Smooth muscle cell (in vitro differentiated cells): ENCODE data around the gene SCFD2. TPM values are rescaled to one million over a fixed set of nuclear protein-coding genes. Genes with fewer than 3 reads are reported as not detected.

ENCODE experiments used
- DNase-seq: peaks from one replicate; lab custom pipeline; 2025; ENCODE audit not compliant: unreplicated experiment; lab: John Stamatoyannopoulos, UW
- H2AFZ ChIP-seq: fragments of 200-600 bp; sonication (generic); 2 replicates; pipeline ENCODE4 v1.6.0; 2016; ENCODE audit warnings: antibody characterized with exemption, low read depth, mild to moderate bottlenecking
- H3F3A ChIP-seq: fragments of 200-600 bp; sonication (generic); 2 replicates; pipeline ENCODE4 v1.6.0; 2017; ENCODE audit warnings: antibody characterized with exemption, low read depth
- H3K27ac ChIP-seq: fragments of 200-600 bp; sonication (generic); 2 replicates; pipeline ENCODE4 v1.5.1; 2016; ENCODE audit warnings: low read depth, mild to moderate bottlenecking
- H3K27me3 ChIP-seq: fragments of 200-600 bp; sonication (generic); 2 replicates; pipeline ENCODE4 v1.6.1; 2016; ENCODE audit warnings: low read depth, mild to moderate bottlenecking
- H3K36me3 ChIP-seq: fragments of 200-600 bp; sonication (generic); 2 replicates; pipeline ENCODE4 v1.5.1; 2016; ENCODE audit warnings: low read depth
- H3K4me1 ChIP-seq: fragments of 200-600 bp; sonication (generic); 2 replicates; pipeline ENCODE4 v1.5.1; 2016; ENCODE audit warnings: low read depth
- H3K4me2 ChIP-seq: fragments of 200-600 bp; sonication (generic); 2 replicates; pipeline ENCODE4 v1.6.0; 2016; ENCODE audit warnings: mild to moderate bottlenecking
- H3K4me3 ChIP-seq: fragments of 200-600 bp; sonication (generic); 2 replicates; pipeline ENCODE4 v1.5.1; 2016; ENCODE audit warnings: mild to moderate bottlenecking
- H3K79me2 ChIP-seq: fragments of 200-600 bp; sonication (generic); 2 replicates; pipeline ENCODE4 v1.6.0; 2016; ENCODE audit warnings: low read depth, mild to moderate bottlenecking
- H3K9ac ChIP-seq: fragments of 200-600 bp; sonication (generic); 2 replicates; pipeline ENCODE4 v1.6.0; 2016; ENCODE audit warnings: low read depth
- H3K9me3 ChIP-seq: fragments of 200-600 bp; sonication (generic); replicated peaks from 2 replicates; pipeline ENCODE4 v1.5.1; 2016; ENCODE audit warnings: low read depth
- H4K20me1 ChIP-seq: fragments of 200-600 bp; sonication (generic); 2 replicates; pipeline ENCODE4 v1.6.0; 2016; ENCODE audit warnings: low read depth
- CTCF ChIP-seq: fragments of 200-600 bp; sonication (generic); IDR thresholded peaks from 2 replicates; pipeline ENCODE4 v1.5.1; 2017; ENCODE audit warnings: borderline replicate concordance, mild to moderate bottlenecking, antibody characterized with exemption; ENCODE audit not compliant: insufficient read depth, poor library complexity, severe bottlenecking
- WGBS: methylation state at CpG from one replicate; pipeline ENCODE4 v1.1.7; 2016; ENCODE audit warnings: low lambda C conversion rate; 5-methylcytosine and 5-hydroxymethylcytosine counted together
- polyA plus RNA-seq: library from polyadenylated mRNA; unstranded; fragments of >200 nt; fragmentation: Nextera tagmentation; extraction: Ambion mirVana; gene quantifications from 2 replicates; pipeline ENCODE4 v1.2.1, GENCODE V29; 2016
- total RNA-seq: library from RNA; depleted of rRNA; stranded (reverse); fragments of >200 nt; gene quantifications from 2 replicates; pipeline ENCODE4 v1.2.3, GENCODE V29; 2014

Gene SCFD2
- total and polyA plus RNA-seq, 2 experiments from 2014 or later, result 7.8 to 11.4 TPM

- H3K27me3 ChIP-seq, result no peaks in the 10 kb centered on the region
- no peaks in the 10 kb centered on the region for H3F3A ChIP-seq
- H4K20me1 ChIP-seq, result no peaks in the 10 kb centered on the region
- DNase-seq, result no peak
- no peak overlapping the region for H2AFZ ChIP-seq
- no peak overlapping the region for H3K9ac ChIP-seq
- H3K9me3 ChIP-seq, result no peaks in the 10 kb centered on the region
- no peak overlapping the region for H3K4me2 ChIP-seq
- no peaks in the 10 kb centered on the region for H3K79me2 ChIP-seq
- H3K27ac ChIP-seq, result no peak overlapping the region
- 97% methylated on average over 1 of the region's 1 CpG for WGBS
- peaks cover 25% of the 10 kb centered on the region for H3K4me1 ChIP-seq
- no peak for TF ChIP-seq CTCF
- H3K4me3 ChIP-seq, result no peak overlapping the region
- H3K36me3 ChIP-seq, result no peaks in the 10 kb centered on the region
Observed at GRCh38 chr4:52942936-52943335, 422.9 kb downstream of the SCFD2 start.

DNA sequence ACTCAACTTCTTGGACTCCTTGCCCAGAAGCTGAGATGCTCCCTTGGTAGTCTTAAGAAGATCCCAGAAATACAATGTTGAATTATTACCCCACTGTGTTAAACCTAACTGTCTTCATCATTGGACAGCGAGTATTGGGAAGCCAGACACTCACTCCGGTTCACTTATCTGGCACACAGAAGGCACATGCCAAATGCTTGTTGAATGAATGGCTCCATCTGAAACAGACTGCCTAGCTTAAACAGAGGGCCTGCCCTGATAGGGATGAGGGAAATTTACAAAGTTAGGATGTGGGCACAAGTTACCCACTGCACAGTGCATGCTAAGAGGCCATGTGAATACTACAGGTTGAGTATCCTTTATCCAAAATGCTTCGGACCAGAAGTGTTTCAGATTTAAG lies 424.4 kb downstream of the SCFD2 start:
- H4K20me1 ChIP-seq, result no peaks in the 10 kb centered on the region
- H3K9me3 ChIP-seq, result no peaks in the 10 kb centered on the region
- H3K4me2 ChIP-seq, result no peak overlapping the region
- no peak for TF ChIP-seq CTCF
- H3F3A ChIP-seq, result no peaks in the 10 kb centered on the region
- H3K36me3 ChIP-seq, result no peaks in the 10 kb centered on the region
- no peaks in the 10 kb centered on the region for H3K27me3 ChIP-seq
- H3K4me3 ChIP-seq, result no peak overlapping the region
- no peak overlapping the region for H2AFZ ChIP-seq
- H3K27ac ChIP-seq, result no peak overlapping the region
- DNase-seq, result no peak
- H3K9ac ChIP-seq, result no peak overlapping the region
- 89% methylated on average over 3 of the region's 3 CpGs for WGBS
- H3K4me1 ChIP-seq, result peaks cover 10% of the 10 kb centered on the region
- H3K79me2 ChIP-seq, result no peaks in the 10 kb centered on the region

- Histone ChIP-seq H2AFZ (no peak overlapping the region), H4K20me1 (no peaks in the 10 kb centered on the region), H3K9ac (no peak overlapping the region), H3K4me1 (no peaks in the 10 kb centered on the region), H3F3A (no peaks in the 10 kb centered on the region), H3K27me3 (no peaks in the 10 kb centered on the region), H3K4me3 (no peak overlapping the region), H3K36me3 (no peaks in the 10 kb centered on the region), H3K9me3 (no peaks in the 10 kb centered on the region), H3K79me2 (no peaks in the 10 kb centered on the region), H3K27ac (no peak overlapping the region), H3K4me2 (no peak overlapping the region)
- no peak for TF ChIP-seq CTCF
- DNase-seq, result no peak
- WGBS, result 82% methylated on average over 2 of the region's 2 CpGs
Observed at GRCh38 chr4:52939739-52940138, 426.1 kb downstream of the SCFD2 start.

- H3K9ac ChIP-seq, result no peak overlapping the region
- H3K9me3 ChIP-seq, result no peaks in the 10 kb centered on the region
- no peaks in the 10 kb centered on the region for H3K4me1 ChIP-seq
- H3K27me3 ChIP-seq, result no peaks in the 10 kb centered on the region
- H3K79me2 ChIP-seq, result no peaks in the 10 kb centered on the region
- H2AFZ ChIP-seq, result no peak overlapping the region
- H3F3A ChIP-seq, result no peaks in the 10 kb centered on the region
- 39% methylated on average over 1 of the region's 1 CpG for WGBS
- H3K4me2 ChIP-seq, result no peak overlapping the region
- no peaks in the 10 kb centered on the region for H4K20me1 ChIP-seq
- no peaks in the 10 kb centered on the region for H3K36me3 ChIP-seq
- DNase-seq, result no peak
- no peak overlapping the region for H3K4me3 ChIP-seq
- H3K27ac ChIP-seq, result no peak overlapping the region
- no peak for TF ChIP-seq CTCF
Observed at GRCh38 chr4:52939325-52939724, 426.5 kb downstream of the SCFD2 start.
